Neural progenitor cell (in vitro differentiated cells): Measurements from ENCODE around the gene MAP4K1. TPM values are rescaled to one million over a fixed set of nuclear protein-coding genes. Genes with fewer than 3 reads are reported as not detected.

Experiments used
- DNase-seq: peaks from one replicate; pipeline ENCODE4 v3.0.0-alpha.2; 2016; ENCODE audit warnings: low spot score
- H2AFZ ChIP-seq: fragments of 200-600 bp; sonication (generic); replicated peaks from 2 replicates; pipeline ENCODE4 v1.6.1; 2016; ENCODE audit warnings: antibody characterized with exemption
- H3F3A ChIP-seq: fragments of 200-600 bp; sonication (generic); 2 replicates; pipeline ENCODE4 v1.6.1; 2016; ENCODE audit warnings: antibody characterized with exemption, low read depth
- H3K27ac ChIP-seq: fragments of 200-600 bp; sonication (generic); 2 replicates; pipeline ENCODE4 v1.5.1; 2016; ENCODE audit warnings: mild to moderate bottlenecking
- H3K27me3 ChIP-seq: fragments of 200-600 bp; sonication (generic); 2 replicates; pipeline ENCODE4 v1.6.1; 2016; ENCODE audit warnings: mild to moderate bottlenecking, moderate library complexity
- H3K36me3 ChIP-seq: fragments of 200-600 bp; sonication (generic); 2 replicates; pipeline ENCODE4 v1.5.1; 2016
- H3K4me1 ChIP-seq: fragments of 200-600 bp; sonication (generic); 2 replicates; pipeline ENCODE4 v1.6.1; 2016; ENCODE audit warnings: mixed run types
- H3K4me2 ChIP-seq: fragments of 200-600 bp; sonication (generic); 2 replicates; pipeline ENCODE4 v1.6.1; 2016
- H3K4me3 ChIP-seq: fragments of 200-600 bp; sonication (generic); 2 replicates; pipeline ENCODE4 v1.5.1; 2016
- H3K79me2 ChIP-seq: fragments of 200-600 bp; sonication (generic); 2 replicates; pipeline ENCODE4 v1.6.1; 2016; ENCODE audit warnings: low read depth
- H3K9ac ChIP-seq: fragments of 200-600 bp; sonication (generic); 2 replicates; pipeline ENCODE4 v1.6.1; 2016
- H3K9me3 ChIP-seq: fragments of 200-600 bp; sonication (generic); 2 replicates; pipeline ENCODE4 v1.5.1; 2016; ENCODE audit warnings: low read depth
- H4K20me1 ChIP-seq: fragments of 200-600 bp; sonication (generic); 2 replicates; pipeline ENCODE4 v1.6.1; 2016; ENCODE audit warnings: low read depth
- H3K27ac Mint-ChIP-seq: 3 replicates; pipeline ENCODE4 v1.8.0; 2021; ENCODE audit warnings: mixed read lengths
- H3K27me3 Mint-ChIP-seq: 2 replicates; pipeline ENCODE4 v1.8.0; 2022; ENCODE audit warnings: low read depth, mild to moderate bottlenecking, inconsistent platforms, moderate library complexity, mixed read lengths; ENCODE audit not compliant: insufficient read depth
- H3K36me3 Mint-ChIP-seq: 3 replicates; pipeline ENCODE4 v1.8.0; 2021; ENCODE audit warnings: mixed read lengths
- H3K4me1 Mint-ChIP-seq: 3 replicates; pipeline ENCODE4 v1.8.0; 2021; ENCODE audit warnings: mixed read lengths
- H3K4me3 Mint-ChIP-seq: 3 replicates; pipeline ENCODE4 v1.8.0; 2021; ENCODE audit warnings: mild to moderate bottlenecking, moderate library complexity, mixed read lengths
- H3K9me3 Mint-ChIP-seq: 3 replicates; pipeline ENCODE4 v1.8.0; 2020; ENCODE audit warnings: mixed read lengths
- EZH2 ChIP-seq: fragments of 200-600 bp; sonication (generic); IDR thresholded peaks from 2 replicates; pipeline ENCODE4 v1.6.1; 2017; ENCODE audit warnings: antibody characterized with exemption, mild to moderate bottlenecking, moderate library complexity
- EZH2phosphoT487 ChIP-seq: fragments of 200-600 bp; sonication (generic); IDR thresholded peaks from 2 replicates; pipeline ENCODE4 v1.6.1; 2017; ENCODE audit warnings: antibody characterized with exemption
- total RNA-seq: library from RNA; depleted of rRNA; stranded (reverse); fragments of >200 nt; gene quantifications from 2 replicates; pipeline ENCODE4 v1.2.3, GENCODE V29; 2015; ENCODE audit warnings: low replicate concordance
- TF ChIP-seq, protein P1 (sequence below): fragments of 200-600 bp; sonication (generic); IDR thresholded peaks from 2 replicates; pipeline ENCODE4 v1.5.1; 2017; ENCODE audit warnings: antibody characterized with exemption, mild to moderate bottlenecking

MAP4K1 gene
- total RNA-seq, 1 donor from 2014 or later: 3.6 TPM

DNA sequence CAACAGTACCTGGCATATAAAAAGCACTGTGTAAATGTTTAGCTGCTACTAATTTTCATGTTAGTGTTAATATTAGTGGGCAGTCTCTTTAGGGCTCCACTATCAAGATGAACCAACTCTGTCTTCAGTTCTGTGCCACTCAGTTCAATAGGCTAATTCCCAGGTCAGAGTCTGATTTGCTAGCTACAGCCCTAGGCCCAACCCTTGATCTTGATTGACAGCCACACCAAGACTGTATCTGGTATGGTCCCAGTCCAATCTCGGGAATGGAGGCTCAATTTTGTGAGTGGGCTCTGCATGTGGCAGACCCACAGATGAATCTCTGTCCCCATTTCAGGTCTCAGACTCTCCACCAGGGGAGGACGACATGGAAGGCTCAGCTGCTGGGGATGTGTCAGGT lies 46.1 kb downstream of the MAP4K1 start:
- TF ChIP-seq EZH2 (no peak), EZH2phosphoT487 (no peak)
- TF ChIP-seq, protein P1, sequence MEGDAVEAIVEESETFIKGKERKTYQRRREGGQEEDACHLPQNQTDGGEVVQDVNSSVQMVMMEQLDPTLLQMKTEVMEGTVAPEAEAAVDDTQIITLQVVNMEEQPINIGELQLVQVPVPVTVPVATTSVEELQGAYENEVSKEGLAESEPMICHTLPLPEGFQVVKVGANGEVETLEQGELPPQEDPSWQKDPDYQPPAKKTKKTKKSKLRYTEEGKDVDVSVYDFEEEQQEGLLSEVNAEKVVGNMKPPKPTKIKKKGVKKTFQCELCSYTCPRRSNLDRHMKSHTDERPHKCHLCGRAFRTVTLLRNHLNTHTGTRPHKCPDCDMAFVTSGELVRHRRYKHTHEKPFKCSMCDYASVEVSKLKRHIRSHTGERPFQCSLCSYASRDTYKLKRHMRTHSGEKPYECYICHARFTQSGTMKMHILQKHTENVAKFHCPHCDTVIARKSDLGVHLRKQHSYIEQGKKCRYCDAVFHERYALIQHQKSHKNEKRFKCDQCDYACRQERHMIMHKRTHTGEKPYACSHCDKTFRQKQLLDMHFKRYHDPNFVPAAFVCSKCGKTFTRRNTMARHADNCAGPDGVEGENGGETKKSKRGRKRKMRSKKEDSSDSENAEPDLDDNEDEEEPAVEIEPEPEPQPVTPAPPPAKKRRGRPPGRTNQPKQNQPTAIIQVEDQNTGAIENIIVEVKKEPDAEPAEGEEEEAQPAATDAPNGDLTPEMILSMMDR: no peak
- H3K9me3 Mint-ChIP-seq: no peaks in the 10 kb centered on the region
- H3K4me2 ChIP-seq: no peak overlapping the region
- H3F3A ChIP-seq: no peaks in the 10 kb centered on the region
- no peaks in the 10 kb centered on the region for H3K79me2 ChIP-seq
- no peaks in the 10 kb centered on the region for H3K36me3 ChIP-seq
- no peak overlapping the region for H3K9ac ChIP-seq
- no peak overlapping the region for H3K4me3 ChIP-seq
- no peaks in the 10 kb centered on the region for H3K4me1 ChIP-seq
- no peaks in the 10 kb centered on the region for H3K27me3 Mint-ChIP-seq
- no peaks in the 10 kb centered on the region for H4K20me1 ChIP-seq
- no peaks in the 10 kb centered on the region for H3K36me3 Mint-ChIP-seq
- H3K9me3 ChIP-seq: no peaks in the 10 kb centered on the region
- no peaks in the 10 kb centered on the region for H3K4me1 Mint-ChIP-seq
- no peak overlapping the region for H2AFZ ChIP-seq
- no peak overlapping the region for H3K27ac ChIP-seq
- H3K4me3 Mint-ChIP-seq: no peak overlapping the region
- H3K27ac Mint-ChIP-seq: no peak overlapping the region
- no peak for DNase-seq
- no peaks in the 10 kb centered on the region for H3K27me3 ChIP-seq

DNA sequence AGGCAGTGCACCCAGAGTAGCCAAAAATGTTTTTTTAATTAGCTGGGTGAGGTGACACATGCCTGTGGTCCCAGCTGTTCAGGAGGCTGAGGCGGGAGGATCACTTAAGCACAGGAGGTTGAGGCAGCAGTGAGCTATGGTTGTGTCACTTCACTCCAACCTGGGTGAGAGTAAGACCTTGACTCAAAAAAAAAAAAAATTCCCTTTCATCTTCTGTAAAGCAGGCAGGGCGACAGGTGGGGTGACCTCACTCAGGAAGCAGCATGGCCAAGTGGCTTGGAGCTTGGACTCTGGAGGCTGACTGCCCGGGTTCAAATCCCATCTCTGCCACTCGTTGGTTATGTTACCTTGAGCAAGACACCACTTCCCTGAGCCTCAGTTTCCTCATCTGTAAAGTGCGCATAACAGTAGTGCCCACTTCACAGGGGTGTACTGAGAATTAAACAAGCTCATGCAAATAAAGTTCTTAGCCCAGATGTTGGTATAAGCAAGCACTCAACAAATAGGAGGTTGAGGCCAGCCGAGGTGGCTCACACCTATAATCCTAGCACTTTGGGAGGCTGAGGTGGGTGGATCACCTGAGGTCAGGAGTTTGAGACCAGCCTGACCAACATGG lies 48.3 kb downstream of the MAP4K1 start:
- peaks cover 12% of the 10 kb centered on the region for H3K27me3 ChIP-seq
- H3K4me2 ChIP-seq: no peak overlapping the region
- Mint-ChIP-seq H3K36me3 (no peaks in the 10 kb centered on the region), H3K4me1 (no peaks in the 10 kb centered on the region), H3K4me3 (no peak overlapping the region), H3K27ac (no peak overlapping the region), H3K27me3 (no peaks in the 10 kb centered on the region), H3K9me3 (no peaks in the 10 kb centered on the region)
- no peaks in the 10 kb centered on the region for H3K79me2 ChIP-seq
- H3F3A ChIP-seq: no peaks in the 10 kb centered on the region
- H3K4me1 ChIP-seq: no peaks in the 10 kb centered on the region
- no peak overlapping the region for H3K4me3 ChIP-seq
- H3K36me3 ChIP-seq: no peaks in the 10 kb centered on the region
- no peak overlapping the region for H3K9ac ChIP-seq
- H2AFZ ChIP-seq: no peak overlapping the region
- H4K20me1 ChIP-seq: no peaks in the 10 kb centered on the region
- no peak for TF ChIP-seq EZH2
- TF ChIP-seq, protein P1: no peak
- TF ChIP-seq EZH2phosphoT487: no peak
- no peak overlapping the region for H3K27ac ChIP-seq
- DNase-seq: no peak
- no peaks in the 10 kb centered on the region for H3K9me3 ChIP-seq

DNA sequence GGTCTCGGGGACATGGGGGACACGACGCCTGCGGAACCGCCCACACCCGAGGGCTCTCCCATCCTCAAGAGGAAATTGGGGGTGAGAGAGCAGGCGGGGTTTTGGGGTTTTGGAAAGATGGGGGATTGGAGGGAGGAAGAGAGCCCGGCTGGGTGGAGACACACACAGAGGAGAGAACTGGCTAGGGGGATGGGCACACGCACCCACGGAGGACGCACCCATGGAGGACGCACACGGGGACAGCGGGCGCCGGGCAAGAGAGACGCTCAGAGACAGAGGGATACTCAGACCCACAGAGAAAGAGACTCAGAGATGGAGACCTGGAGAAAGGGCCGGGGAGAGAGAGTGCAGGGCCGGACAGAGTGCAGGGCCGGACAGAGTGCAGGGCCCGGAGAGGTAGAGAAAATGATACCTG lies 52.1 kb downstream of the MAP4K1 start:
- H3K4me1 ChIP-seq: no peaks in the 10 kb centered on the region
- no peak for TF ChIP-seq EZH2
- TF ChIP-seq EZH2phosphoT487: no peak
- TF ChIP-seq, protein P1: no peak
- Mint-ChIP-seq H3K27ac (no peak overlapping the region), H3K27me3 (peaks cover 6% of the 10 kb centered on the region), H3K36me3 (no peaks in the 10 kb centered on the region), H3K4me1 (peaks cover 4% of the 10 kb centered on the region), H3K9me3 (no peaks in the 10 kb centered on the region), H3K4me3 (no peak overlapping the region)
- no peak overlapping the region for H2AFZ ChIP-seq
- no peaks in the 10 kb centered on the region for H3F3A ChIP-seq
- no peak overlapping the region for H3K4me3 ChIP-seq
- no peak for DNase-seq
- H3K36me3 ChIP-seq: no peaks in the 10 kb centered on the region
- no peaks in the 10 kb centered on the region for H4K20me1 ChIP-seq
- H3K27ac ChIP-seq: no peak overlapping the region
- H3K9ac ChIP-seq: no peak overlapping the region
- H3K79me2 ChIP-seq: no peaks in the 10 kb centered on the region
- peaks cover 16% of the 10 kb centered on the region for H3K27me3 ChIP-seq
- no peak overlapping the region for H3K4me2 ChIP-seq
- H3K9me3 ChIP-seq: no peaks in the 10 kb centered on the region
